ENCODE measurements around the gene KIZ. TPM values are rescaled to one million over a fixed set of nuclear protein-coding genes. Genes with fewer than 3 reads are reported as not detected.

The KIZ gene
- total RNA-seq, 4 donors from 2014 or later, result 21.1 to 66.6 (median 34.6) TPM

- in situ Hi-C loops (cut with MboI; ENCODE audit: low sequenced_read_pairs in 4 of 4), result loop anchor here in 3 of 4 donors (10.0 to 25.0 kb wide), 2 partner anchors 99 to 267 kb away; no protein-coding TSS in a partner anchor
- DNase-seq, result no peak
- no peak for ATAC-seq
- Histone ChIP-seq H3K4me3 (no peak overlapping the region), H3K27ac (no peak overlapping the region), H3K9me3 (no peaks in the 10 kb centered on the region), H3K36me3 (no peaks in the 10 kb centered on the region), H3K27me3 (no peaks in the 10 kb centered on the region), H3K4me1 (no peaks in the 10 kb centered on the region)
- no peak for TF ChIP-seq POLR2A (IDR thresholded peaks at IDR 0.05)
- TF ChIP-seq, protein P1, sequence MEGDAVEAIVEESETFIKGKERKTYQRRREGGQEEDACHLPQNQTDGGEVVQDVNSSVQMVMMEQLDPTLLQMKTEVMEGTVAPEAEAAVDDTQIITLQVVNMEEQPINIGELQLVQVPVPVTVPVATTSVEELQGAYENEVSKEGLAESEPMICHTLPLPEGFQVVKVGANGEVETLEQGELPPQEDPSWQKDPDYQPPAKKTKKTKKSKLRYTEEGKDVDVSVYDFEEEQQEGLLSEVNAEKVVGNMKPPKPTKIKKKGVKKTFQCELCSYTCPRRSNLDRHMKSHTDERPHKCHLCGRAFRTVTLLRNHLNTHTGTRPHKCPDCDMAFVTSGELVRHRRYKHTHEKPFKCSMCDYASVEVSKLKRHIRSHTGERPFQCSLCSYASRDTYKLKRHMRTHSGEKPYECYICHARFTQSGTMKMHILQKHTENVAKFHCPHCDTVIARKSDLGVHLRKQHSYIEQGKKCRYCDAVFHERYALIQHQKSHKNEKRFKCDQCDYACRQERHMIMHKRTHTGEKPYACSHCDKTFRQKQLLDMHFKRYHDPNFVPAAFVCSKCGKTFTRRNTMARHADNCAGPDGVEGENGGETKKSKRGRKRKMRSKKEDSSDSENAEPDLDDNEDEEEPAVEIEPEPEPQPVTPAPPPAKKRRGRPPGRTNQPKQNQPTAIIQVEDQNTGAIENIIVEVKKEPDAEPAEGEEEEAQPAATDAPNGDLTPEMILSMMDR (IDR thresholded peaks at IDR 0.05 in 4 of 5, conservative IDR thresholded peaks at IDR 0.05 in 1 of 5), result no peak
- intact Hi-C loops (cut with DNase I; ENCODE audit: low total_unique reads), result loop anchor here (5.0 kb wide), 1 partner anchor 84 kb away; no protein-coding TSS in a partner anchor
Observed at GRCh38 chr20:21237956-21238799, 112.3 kb downstream of the KIZ start.

- no peak for DNase-seq
- intact Hi-C loops (cut with DNase I; ENCODE audit: low total_unique reads) (loop anchor here (5.0 kb wide), 1 partner anchor 83 kb away; no protein-coding TSS in a partner anchor), in situ Hi-C loops (cut with MboI; ENCODE audit: low sequenced_read_pairs in 4 of 4) (loop anchor here in 3 of 4 donors (10.0 to 25.0 kb wide), 2 partner anchors 98 to 266 kb away; no protein-coding TSS in a partner anchor)
- no peak overlapping the region for H3K4me3 ChIP-seq
- TF ChIP-seq, protein P1 (IDR thresholded peaks at IDR 0.05 in 4 of 5, conservative IDR thresholded peaks at IDR 0.05 in 1 of 5), result no peak
- H3K36me3 ChIP-seq, result peaks cover 0 to 7% of the 10 kb centered on the region in 2 donors
- no peaks in the 10 kb centered on the region for H3K4me1 ChIP-seq
- no peaks in the 10 kb centered on the region for H3K27me3 ChIP-seq
- no peaks in the 10 kb centered on the region for H3K9me3 ChIP-seq
- H3K27ac ChIP-seq, result no peak overlapping the region
- no peak for ATAC-seq
Observed at GRCh38 chr20:21238818-21239536, 113.1 kb downstream of the KIZ start.

GRCh38 chr20:21240394-21240793 lies 114.5 kb downstream of the KIZ start:
- H3K4me3 ChIP-seq, result no peak overlapping the region
- no peaks in the 10 kb centered on the region for H3K4me1 ChIP-seq
- TF ChIP-seq POLR2A (IDR thresholded peaks at IDR 0.05), result no peak
- TF ChIP-seq, protein P1 (IDR thresholded peaks at IDR 0.05 in 4 of 5, conservative IDR thresholded peaks at IDR 0.05 in 1 of 5), result no peak
- ATAC-seq (no peak), DNase-seq (no peak)
- in situ Hi-C loops (cut with MboI; ENCODE audit: low sequenced_read_pairs in 4 of 4) (loop anchor here in 1 of 4 donors (25.0 kb wide), 1 partner anchor 97 kb away; no protein-coding TSS in a partner anchor), intact Hi-C loops (cut with DNase I; ENCODE audit: low total_unique reads) (no loop called here)
- no peaks in the 10 kb centered on the region for H3K9me3 ChIP-seq
- no peak overlapping the region for H3K27ac ChIP-seq
- H3K36me3 ChIP-seq, result peaks cover 0 to 21% of the 10 kb centered on the region in 2 donors
- no peaks in the 10 kb centered on the region for H3K27me3 ChIP-seq

- no peaks in the 10 kb centered on the region for H3K4me1 ChIP-seq
- DNase-seq (no peak), ATAC-seq (no peak)
- H3K36me3 ChIP-seq, result peaks cover 0 to 26% of the 10 kb centered on the region in 2 donors
- TF ChIP-seq, protein P1 (IDR thresholded peaks at IDR 0.05 in 4 of 5, conservative IDR thresholded peaks at IDR 0.05 in 1 of 5), result no peak
- TF ChIP-seq POLR2A (IDR thresholded peaks at IDR 0.05), result no peak
- H3K27me3 ChIP-seq, result no peaks in the 10 kb centered on the region
- H3K4me3 ChIP-seq, result no peak overlapping the region
- H3K27ac ChIP-seq, result no peak overlapping the region
- no peaks in the 10 kb centered on the region for H3K9me3 ChIP-seq
- in situ Hi-C loops (cut with MboI; ENCODE audit: low sequenced_read_pairs in 4 of 4), result loop anchor here in 1 of 4 donors (25.0 kb wide), 1 partner anchor 96 kb away; no protein-coding TSS in a partner anchor
- intact Hi-C loops (cut with DNase I; ENCODE audit: low total_unique reads), result no loop called here
Observed at GRCh38 chr20:21241406-21241805, 115.5 kb downstream of the KIZ start.
